Mucosa of descending colon (tissue), 3 donors: ENCODE measurements around the gene ATAD3A. TPM values are rescaled to one million over a fixed set of nuclear protein-coding genes. Genes with fewer than 3 reads are reported as not detected.
"Not testable (repeated sequence)": the region's sequence is repeated elsewhere in the genome, so short reads cannot be mapped to it uniquely, and the experiment has no call there.

Source experiments
- ATAC-seq: fragments of 200-7000 bp; cut with Tn5 transposase; one replicate; pipeline ENCODE4 v1.9.1; 2020; ENCODE audit warnings: mild to moderate bottlenecking, moderate library complexity
- DNase-seq, 3 donors: peaks; one replicate each; pipeline ENCODE4 v3.0.0-alpha.2; 2020
- H3K36me3 ChIP-seq: fragments of 200-600 bp; one replicate; pipeline ENCODE4 v1.8.0; 2021; ENCODE audit warnings: low read depth, mild to moderate bottlenecking
- H3K4me1 ChIP-seq: fragments of 200-600 bp; one replicate; pipeline ENCODE4 v1.8.0; 2021; ENCODE audit warnings: low read depth, mild to moderate bottlenecking
- H3K4me3 ChIP-seq: fragments of 200-600 bp; one replicate; pipeline ENCODE4 v1.8.0; 2021; ENCODE audit warnings: mild to moderate bottlenecking
- H3K9me3 ChIP-seq: fragments of 200-600 bp; one replicate; pipeline ENCODE4 v1.8.0; 2021; ENCODE audit warnings: mild to moderate bottlenecking
- intact Hi-C, 2 donors: fragments of 100-400 bp; cut with DNase I in 1 of 2; cut with micrococcal nuclease in 1 of 2; formaldehyde crosslinking; loops; one replicate each; pipeline versions ENCODE4 v1.11.0 to v1.11.1; 2022; cut with DNase I, micrococcal nuclease
- total RNA-seq, 3 donors: library from RNA; stranded (reverse); fragmentation: NEBNext Ultra II Directional in 2 of 3; extraction: Animal tissue kit (Norgen Biotek cat#: 25700) in 2 of 3; gene quantifications; one replicate each; pipeline versions ENCODE4 v1.2.1 to v1.2.4, GENCODE V29; 2021 to 2023
- TF ChIP-seq, protein P1 (sequence below): fragments of 200-600 bp; IDR thresholded peaks from one replicate; pipeline ENCODE4 v1.8.0; 2022; ENCODE audit warnings: antibody characterized with exemption, mild to moderate bottlenecking
- donor health status: DM: no; HTN: no; CAD: no; lungs with moderate emphysema.
- donor health status: DM: no; HTN: no; CAD: no.
- donor health status: DM: no; HTN: yes; CAD: no.

The ATAD3A gene
- total RNA-seq, 3 donors from 2014 or later, result 18.8 to 35.1 (median 20.8) TPM

DNA sequence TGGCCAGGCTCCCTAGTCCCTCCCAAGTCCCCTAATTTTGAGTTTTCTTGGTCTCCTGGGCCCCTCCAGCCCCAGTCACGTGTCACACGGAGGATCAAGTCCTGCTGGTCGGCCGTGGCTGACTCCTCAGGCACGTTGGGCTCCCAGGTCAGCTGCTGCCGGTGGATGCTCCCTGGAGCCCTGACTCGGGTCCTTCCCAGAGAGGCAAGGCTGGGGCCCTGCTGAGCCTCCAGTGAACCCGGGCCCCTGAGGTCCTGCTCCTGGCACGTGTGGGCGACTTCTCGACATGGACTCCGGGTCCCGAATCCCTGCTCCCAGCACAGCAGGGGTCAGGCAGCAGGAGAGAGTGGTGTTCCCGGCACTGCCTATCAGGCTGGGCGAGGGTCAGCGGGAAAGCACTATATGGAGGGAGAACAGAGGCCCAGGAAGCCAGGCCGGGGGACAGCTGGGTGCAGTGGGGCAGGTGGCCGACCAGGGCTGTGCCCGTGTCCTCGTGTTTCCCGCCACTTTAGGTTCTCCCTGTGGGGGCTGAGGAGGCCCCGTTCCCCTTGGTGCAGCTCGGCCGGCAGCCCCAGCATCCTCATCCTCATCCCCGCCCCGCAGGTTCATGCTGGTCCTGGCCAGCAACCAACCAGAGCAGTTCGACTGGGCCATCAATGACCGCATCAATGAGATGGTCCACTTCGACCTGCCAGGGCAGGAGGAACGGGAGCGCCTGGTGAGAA lies 15.3 kb downstream of the ATAD3A start:
- H3K9me3 ChIP-seq, result peaks cover 13% of the 10 kb centered on the region
- H3K4me3 ChIP-seq, result no peak overlapping the region
- no peaks in the 10 kb centered on the region for H3K4me1 ChIP-seq
- no peak for ATAC-seq
- intact Hi-C loops, result no loop called here
- no peak for DNase-seq
- TF ChIP-seq, protein P1, sequence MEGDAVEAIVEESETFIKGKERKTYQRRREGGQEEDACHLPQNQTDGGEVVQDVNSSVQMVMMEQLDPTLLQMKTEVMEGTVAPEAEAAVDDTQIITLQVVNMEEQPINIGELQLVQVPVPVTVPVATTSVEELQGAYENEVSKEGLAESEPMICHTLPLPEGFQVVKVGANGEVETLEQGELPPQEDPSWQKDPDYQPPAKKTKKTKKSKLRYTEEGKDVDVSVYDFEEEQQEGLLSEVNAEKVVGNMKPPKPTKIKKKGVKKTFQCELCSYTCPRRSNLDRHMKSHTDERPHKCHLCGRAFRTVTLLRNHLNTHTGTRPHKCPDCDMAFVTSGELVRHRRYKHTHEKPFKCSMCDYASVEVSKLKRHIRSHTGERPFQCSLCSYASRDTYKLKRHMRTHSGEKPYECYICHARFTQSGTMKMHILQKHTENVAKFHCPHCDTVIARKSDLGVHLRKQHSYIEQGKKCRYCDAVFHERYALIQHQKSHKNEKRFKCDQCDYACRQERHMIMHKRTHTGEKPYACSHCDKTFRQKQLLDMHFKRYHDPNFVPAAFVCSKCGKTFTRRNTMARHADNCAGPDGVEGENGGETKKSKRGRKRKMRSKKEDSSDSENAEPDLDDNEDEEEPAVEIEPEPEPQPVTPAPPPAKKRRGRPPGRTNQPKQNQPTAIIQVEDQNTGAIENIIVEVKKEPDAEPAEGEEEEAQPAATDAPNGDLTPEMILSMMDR, result no peak
- H3K36me3 ChIP-seq, result no peaks in the 10 kb centered on the region

DNA sequence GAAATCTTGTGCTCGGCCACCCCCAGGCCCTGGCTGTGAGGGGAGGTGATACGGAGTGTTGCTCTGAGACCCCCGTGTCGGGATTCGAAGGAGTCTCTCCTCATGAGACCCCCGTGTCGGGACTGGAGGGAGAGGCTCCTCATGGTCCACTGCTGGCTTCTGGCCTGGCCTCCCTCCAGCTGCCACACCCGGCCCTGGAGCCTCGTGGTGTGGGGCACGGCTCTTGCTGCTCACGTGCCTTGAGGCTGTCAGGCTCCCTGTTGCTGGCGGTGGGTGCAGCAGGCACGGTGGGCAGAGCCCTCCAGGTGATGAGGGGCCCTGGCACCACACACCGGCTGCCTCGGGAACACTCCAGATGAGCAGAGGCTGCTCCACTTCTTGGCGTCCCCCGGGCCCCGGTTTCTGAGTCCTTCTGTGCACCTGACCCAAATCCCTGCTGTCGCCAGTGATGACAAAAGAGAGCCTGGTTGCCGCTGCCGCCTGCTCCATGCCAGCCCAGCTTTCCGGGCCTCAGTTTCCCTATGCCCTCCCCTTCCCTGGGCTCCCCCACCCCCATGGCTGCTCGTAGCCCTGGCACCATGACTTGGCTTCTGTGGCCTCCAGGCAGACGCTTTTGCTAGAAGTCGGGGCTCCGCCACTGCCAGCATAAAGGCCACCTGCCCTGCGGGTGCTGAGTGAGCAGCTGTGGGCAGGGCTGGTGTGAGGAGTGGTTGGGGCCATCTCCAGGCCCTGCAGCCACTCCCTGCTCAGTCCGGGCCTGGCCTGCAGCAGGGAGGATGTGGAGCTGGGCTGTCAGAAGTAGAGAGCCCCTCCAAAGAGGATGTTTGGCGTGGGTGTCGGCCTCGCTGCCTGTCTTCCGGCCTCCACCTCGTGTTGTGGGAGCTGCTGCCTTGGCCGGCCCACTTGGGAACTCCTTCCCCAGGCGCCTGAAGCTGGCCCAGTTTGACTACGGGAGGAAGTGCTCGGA lies 16.6 kb downstream of the ATAD3A start:
- TF ChIP-seq, protein P1, result no peak
- ATAC-seq (no peak), DNase-seq (no peak)
- Histone ChIP-seq H3K4me3 (no peak overlapping the region), H3K4me1 (no peaks in the 10 kb centered on the region), H3K9me3 (peaks cover 13% of the 10 kb centered on the region), H3K36me3 (no peaks in the 10 kb centered on the region)
- intact Hi-C loops, result no loop called here

DNA sequence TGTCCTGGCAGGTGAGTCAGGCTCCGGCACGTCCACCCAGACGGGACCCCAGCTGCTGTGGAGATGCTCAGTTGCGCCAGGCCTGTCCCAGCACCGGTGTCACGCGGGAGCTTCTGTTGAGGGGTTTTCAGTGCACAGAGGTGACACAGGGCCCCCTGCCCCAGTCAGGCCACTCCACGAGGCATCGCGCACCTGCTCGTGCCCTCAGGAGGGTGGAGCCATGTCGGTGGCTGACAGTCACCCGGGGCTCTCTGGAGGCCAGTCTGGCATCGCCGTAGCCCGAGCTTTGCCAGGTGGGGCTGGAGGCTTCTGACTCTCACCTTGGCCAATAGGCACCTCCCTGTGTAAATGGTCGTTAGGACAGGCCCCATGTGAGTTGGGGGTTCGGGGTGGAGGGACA lies 17.4 kb downstream of the ATAD3A start:
- Histone ChIP-seq H3K4me3 (no peak overlapping the region), H3K4me1 (no peaks in the 10 kb centered on the region), H3K9me3 (peaks cover 13% of the 10 kb centered on the region), H3K36me3 (no peaks in the 10 kb centered on the region)
- TF ChIP-seq, protein P1, result no peak
- intact Hi-C loops, result no loop called here
- no peak for ATAC-seq
- no peak for DNase-seq

DNA sequence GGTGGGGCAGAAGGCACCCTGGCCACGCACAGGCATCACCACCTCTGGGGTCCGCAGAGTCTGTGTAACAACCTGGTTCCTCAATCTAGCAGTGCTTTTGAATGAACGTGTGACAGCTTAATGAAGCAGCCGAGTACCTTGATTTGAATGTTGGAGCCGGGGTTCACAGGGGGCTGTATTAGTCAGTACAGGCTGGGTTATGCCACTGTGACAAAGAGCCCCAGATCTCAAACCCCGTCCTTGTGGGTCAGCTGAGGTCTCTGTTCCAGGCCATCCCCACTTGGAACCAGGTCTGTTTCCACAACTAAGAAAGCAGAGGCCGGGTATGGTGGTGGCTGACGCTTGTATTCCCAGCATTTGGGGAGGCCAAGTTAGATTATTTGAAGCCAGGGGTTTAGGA lies 18.0 kb downstream of the ATAD3A start:
- ATAC-seq (no peak), DNase-seq (no peak)
- H3K4me3 ChIP-seq, result no peak overlapping the region
- TF ChIP-seq, protein P1, result no peak
- intact Hi-C loops, result no loop called here
- H3K36me3 ChIP-seq, result no peaks in the 10 kb centered on the region
- peaks cover 13% of the 10 kb centered on the region for H3K9me3 ChIP-seq
- H3K4me1 ChIP-seq, result no peaks in the 10 kb centered on the region

DNA sequence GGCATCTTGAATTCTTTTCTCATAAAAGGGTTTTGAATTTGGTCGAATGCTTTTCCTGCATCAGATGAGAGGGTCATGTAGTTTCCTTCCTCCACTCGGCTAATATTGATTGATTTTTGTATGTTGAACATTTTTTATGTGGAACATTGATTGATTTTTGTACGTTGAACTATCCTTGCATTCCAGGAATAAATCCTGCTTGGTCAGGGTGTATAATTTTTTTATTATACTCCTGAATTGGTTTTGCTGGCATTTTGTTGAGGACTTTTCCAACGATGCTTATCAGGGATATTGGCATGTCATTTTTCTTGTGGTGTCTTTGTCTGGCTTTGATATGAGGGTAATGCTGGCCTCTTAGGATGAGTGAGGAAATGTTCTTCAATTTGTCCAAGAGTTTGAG lies 20.0 kb downstream of the ATAD3A start:
- intact Hi-C loops, result no loop called here
- Histone ChIP-seq H3K4me3 (no peak overlapping the region), H3K36me3 (no peaks in the 10 kb centered on the region), H3K9me3 (peaks cover 13% of the 10 kb centered on the region), H3K4me1 (no peaks in the 10 kb centered on the region)
- ATAC-seq (no peak), DNase-seq (no peak)
- TF ChIP-seq, protein P1, result no peak

DNA sequence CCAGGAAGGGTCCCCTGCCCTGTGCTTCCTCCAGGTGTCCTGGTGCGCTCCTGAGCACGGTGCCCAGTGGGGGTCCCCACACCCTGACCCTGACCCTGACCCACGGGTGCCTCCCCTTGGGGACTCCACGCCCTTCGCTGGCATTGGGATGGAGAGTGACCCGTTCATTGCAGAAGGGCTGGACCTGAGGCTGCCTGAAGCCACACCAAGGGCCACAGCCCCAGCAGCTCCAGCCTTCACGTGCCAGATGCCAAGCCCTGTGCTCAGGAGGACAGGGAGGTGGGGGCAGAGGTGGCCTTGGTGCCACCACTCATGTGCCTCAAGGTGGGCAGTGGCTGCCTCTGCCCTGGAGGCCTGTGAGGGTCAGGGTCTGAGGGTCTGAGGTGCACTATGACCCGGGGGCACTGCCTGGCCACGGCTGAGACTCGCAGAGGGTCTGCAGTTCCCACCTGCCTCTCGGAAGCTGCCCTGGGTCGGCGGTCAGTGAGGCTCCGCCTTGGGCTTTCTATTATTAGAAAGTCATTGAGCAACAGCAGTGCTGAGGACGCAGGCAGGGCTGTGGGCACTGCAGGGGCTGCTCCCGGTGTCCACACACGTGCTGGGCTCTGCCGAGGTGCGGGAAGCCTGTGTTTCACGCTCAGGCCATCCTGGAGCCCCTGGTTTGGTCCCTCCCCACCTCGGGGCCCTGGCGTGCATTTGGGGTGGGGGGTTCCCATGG lies 21.4 kb downstream of the ATAD3A start:
- ATAC-seq, intact Hi-C loops: not testable (repeated sequence)

DNA sequence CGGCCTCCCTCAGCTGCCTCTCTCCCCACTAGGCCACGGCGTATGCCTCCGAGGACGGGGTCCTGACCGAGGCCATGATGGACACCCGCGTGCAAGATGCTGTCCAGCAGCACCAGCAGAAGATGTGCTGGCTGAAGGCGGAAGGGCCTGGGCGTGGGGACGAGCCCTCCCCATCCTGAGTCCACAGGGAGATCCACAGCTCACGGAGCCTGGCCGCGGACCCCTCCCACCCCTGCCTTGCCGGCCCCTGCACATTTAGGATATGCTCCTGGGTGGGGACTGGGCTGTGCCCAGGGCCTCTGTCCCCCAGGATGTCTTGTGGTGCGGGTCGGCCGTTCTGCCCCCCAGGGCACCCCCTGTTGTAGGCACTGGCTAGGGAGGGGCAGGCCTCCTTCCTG lies 21.9 kb downstream of the ATAD3A start:
- H3K4me3 ChIP-seq, H3K36me3 ChIP-seq, intact Hi-C loops, H3K4me1 ChIP-seq, DNase-seq: not testable (repeated sequence)
- peak; percentile 8 for ATAC-seq
- peaks cover 13% of the 10 kb centered on the region for H3K9me3 ChIP-seq

More for the DNA sequence above, 21.4 kb downstream of the ATAD3A start:
- DNase-seq, H3K36me3 ChIP-seq, H3K4me1 ChIP-seq, H3K4me3 ChIP-seq: not testable (repeated sequence)
- peaks cover 13% of the 10 kb centered on the region for H3K9me3 ChIP-seq
